ENCODE data around the gene EPB42. TPM values are rescaled to one million over a fixed set of nuclear protein-coding genes. Genes with fewer than 3 reads are reported as not detected.

The EPB42 gene
- total and polyA plus RNA-seq, 2 of the 4 experiments (the other 2 are of a cell fraction) = not detected

DNA sequence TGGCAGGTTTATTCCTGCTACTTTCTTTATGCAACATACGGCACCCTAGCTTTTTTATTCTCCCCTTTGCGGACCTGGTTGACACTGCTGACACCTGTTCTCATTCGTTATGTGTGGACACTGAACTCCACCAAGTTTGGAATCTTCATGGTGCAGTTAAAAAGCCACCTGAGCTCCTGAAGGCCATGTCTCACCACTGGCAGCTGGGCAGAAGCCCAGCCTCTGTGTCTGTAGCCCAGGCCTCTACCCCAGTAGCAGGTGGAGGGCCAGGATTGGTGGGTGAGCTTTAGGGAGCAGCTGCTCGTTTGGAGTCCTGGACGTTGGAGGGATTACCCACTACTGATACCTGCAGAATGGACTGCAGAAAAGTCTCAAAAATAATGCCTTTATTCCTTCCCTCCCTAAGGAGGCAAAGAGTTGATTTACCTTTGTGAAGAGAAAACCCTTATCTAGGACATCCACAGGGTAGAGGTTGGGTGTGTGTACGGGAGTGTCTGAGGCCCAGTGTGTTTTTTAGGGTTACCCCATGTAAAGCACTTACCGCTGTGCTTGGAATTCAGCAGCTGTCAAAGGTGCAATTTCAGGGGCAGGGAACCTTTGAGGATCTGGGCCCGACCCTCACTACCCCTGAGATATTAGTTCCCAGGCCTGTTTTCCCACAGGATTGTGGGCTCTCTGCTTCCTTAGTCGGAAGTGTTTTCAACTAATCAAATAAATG is 36.3 kb downstream of the EPB42 start:
- Histone ChIP-seq H2AFZ (replicated peaks; ENCODE audit: low read length, poor library complexity) (peak overlapping the region; percentile 99), H3K4me2 (ENCODE audit: low read depth, low read length) (peak overlapping the region; percentile 75; the same call in 1 of the 2 replicates), H3K79me1 (ENCODE audit: low read depth in 1 of 2, low read length in 2 of 2) (peaks cover 10 to 11% of the 10 kb centered on the region in 2 experiments), H2BK5ac (ENCODE audit: low read depth, low read length, poor library complexity, severe bottlenecking) (no peak overlapping the region), H4K20me1 (ENCODE audit: insufficient read depth, low read length) (no peaks in the 10 kb centered on the region), H2AK5ac (ENCODE audit: low read depth, low read length) (no peak overlapping the region), H3K9me1 (ENCODE audit: insufficient read depth, low read length) (peaks cover 7% of the 10 kb centered on the region; the same call in 1 of the 2 replicates), H3K4me1 (ENCODE audit: control insufficient read depth, insufficient read depth, low read length) (no peaks in the 10 kb centered on the region), H3K4me3 (ENCODE audit: insufficient read depth, low read depth, low read length) (peak overlapping the region; percentile 85), H3K23ac (ENCODE audit: low read depth, low read length) (no peak overlapping the region), H2BK120ac (ENCODE audit: low read depth, low read length) (no peak overlapping the region), H3K18ac (ENCODE audit: low read depth, low read length) (no peak overlapping the region), H3K27me3 (ENCODE audit: control insufficient read depth, insufficient read depth, low read length) (no peaks in the 10 kb centered on the region), H3K14ac (replicated peaks; ENCODE audit: low read depth, low read length) (no peak overlapping the region), H2AK9ac (replicated peaks; ENCODE audit: low read depth, low read length, poor library complexity) (peak overlapping the region; percentile 87), H4K8ac (ENCODE audit: low read depth in 2 of 2, low read length in 2 of 2) (peak overlapping the region; percentile 65 to 69; a peak in 2 of 4 replicates), H2BK20ac (ENCODE audit: low read depth, low read length) (no peak overlapping the region), H3K27ac (ENCODE audit: insufficient read depth, low read length) (no peak overlapping the region), H3K9me3 (ENCODE audit: control insufficient read depth, insufficient read depth, low read length) (no peaks in the 10 kb centered on the region), H4K5ac (ENCODE audit: low read depth, low read length) (peak overlapping the region; percentile 46), H3K9ac (ENCODE audit: low read depth, low read length) (no peak overlapping the region), H3K56ac (ENCODE audit: extremely low read depth, insufficient read depth, low read length) (no peak overlapping the region), H3K36me3 (ENCODE audit: control insufficient read depth, insufficient read depth, low read length) (peaks cover 2% of the 10 kb centered on the region; the same call in 1 of the 2 replicates), H2BK15ac (ENCODE audit: low read depth, low read length) (no peak overlapping the region), H4K91ac (ENCODE audit: insufficient read depth, low read depth, low read length) (no peak overlapping the region), H3K4ac (ENCODE audit: low read depth, low read length) (no peak overlapping the region)
- ATAC-seq (ENCODE audit: low read depth) = no peak
- no TSS peak for BruUV-seq (replicated peaks)
- in situ Hi-C loops (cut with MboI; ENCODE audit: low sequenced_read_pairs) = loop anchor here (5.0 kb wide), 1 partner anchor 98 kb away; no protein-coding TSS in a partner anchor
- POLR2A ChIA-PET (ENCODE audit: unreplicated experiment) = no interaction called here
- WGBS, 2 experiments (ENCODE audit: extremely low coverage in 2 of 2, insufficient read length in 1 of 2) = 70% methylated on average over 2 of the region's 9 CpGs; no CpG with 5 or more reads in 1 of the 2 experiments
- dilution Hi-C loops (cut with HindIII; ENCODE audit: low sequenced_read_pairs, unreplicated experiment) = no loop called here
- no peak for DNase-seq
- intact Hi-C loops (cut with micrococcal nuclease) = loop anchor here (5.0 to 10.0 kb wide), 3 partner anchors 37 to 482 kb away; no protein-coding TSS in a partner anchor
- TF ChIP-seq MAZ (IDR thresholded peaks at IDR 0.05; ENCODE audit: borderline replicate concordance, low read depth, low read length) (no peak), FOS (IDR thresholded peaks at IDR 0.05; ENCODE audit: low read depth, low read length) (no peak), MXI1 (IDR thresholded peaks at IDR 0.05; ENCODE audit: borderline replicate concordance, low read depth, low read length) (no peak), RAD21 (IDR thresholded peaks at IDR 0.05; ENCODE audit: low read length) (no peak), NFE2L2 (IDR thresholded peaks at IDR 0.05; ENCODE audit: low read depth, low read length) (no peak), POLR2A (IDR thresholded peaks at IDR 0.05; ENCODE audit: low read depth, low read length) (no peak), CEBPB (IDR thresholded peaks at IDR 0.05; ENCODE audit: low read depth, low read length) (no peak), MAFK (IDR thresholded peaks at IDR 0.05; ENCODE audit: low read depth, low read length) (no peak)
- TF ChIP-seq, protein P1, sequence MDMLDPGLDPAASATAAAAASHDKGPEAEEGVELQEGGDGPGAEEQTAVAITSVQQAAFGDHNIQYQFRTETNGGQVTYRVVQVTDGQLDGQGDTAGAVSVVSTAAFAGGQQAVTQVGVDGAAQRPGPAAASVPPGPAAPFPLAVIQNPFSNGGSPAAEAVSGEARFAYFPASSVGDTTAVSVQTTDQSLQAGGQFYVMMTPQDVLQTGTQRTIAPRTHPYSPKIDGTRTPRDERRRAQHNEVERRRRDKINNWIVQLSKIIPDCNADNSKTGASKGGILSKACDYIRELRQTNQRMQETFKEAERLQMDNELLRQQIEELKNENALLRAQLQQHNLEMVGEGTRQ (IDR thresholded peaks at IDR 0.05; ENCODE audit: low read depth, low read length) = no peak
- TF ChIP-seq, protein P2, sequence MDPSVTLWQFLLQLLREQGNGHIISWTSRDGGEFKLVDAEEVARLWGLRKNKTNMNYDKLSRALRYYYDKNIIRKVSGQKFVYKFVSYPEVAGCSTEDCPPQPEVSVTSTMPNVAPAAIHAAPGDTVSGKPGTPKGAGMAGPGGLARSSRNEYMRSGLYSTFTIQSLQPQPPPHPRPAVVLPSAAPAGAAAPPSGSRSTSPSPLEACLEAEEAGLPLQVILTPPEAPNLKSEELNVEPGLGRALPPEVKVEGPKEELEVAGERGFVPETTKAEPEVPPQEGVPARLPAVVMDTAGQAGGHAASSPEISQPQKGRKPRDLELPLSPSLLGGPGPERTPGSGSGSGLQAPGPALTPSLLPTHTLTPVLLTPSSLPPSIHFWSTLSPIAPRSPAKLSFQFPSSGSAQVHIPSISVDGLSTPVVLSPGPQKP (IDR thresholded peaks at IDR 0.05; ENCODE audit: borderline replicate concordance, low read depth, low read length) = no peak
- CTCF ChIA-PET = no interaction called here

All from IMR-90 (cell line).